ENCODE results near the gene LAMA2.
A peak's percentile ranks its signal among the peaks of the same experiment; 100 is the strongest.

Gene LAMA2

DNA sequence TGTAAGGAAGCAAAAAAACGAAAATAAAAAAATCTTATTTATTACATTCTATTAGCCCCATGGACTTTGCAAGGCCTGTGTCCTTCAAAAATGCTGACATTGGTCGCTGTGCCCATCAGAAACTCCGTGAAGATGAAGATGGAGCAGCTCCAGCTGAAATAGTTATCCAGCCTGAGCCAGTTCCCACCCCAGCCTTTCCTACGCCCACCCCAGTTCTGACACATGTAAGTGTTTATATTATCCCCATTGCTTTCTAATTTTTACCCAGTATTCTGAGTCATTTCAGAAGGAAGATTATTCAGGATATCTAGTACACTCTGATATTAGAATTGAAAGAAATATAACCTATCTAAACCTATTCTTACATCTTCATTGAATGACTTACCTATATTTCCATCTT, 609.3 kb downstream of the LAMA2 start:
- no peak for DNase-seq (ENCODE audit: low read depth)

- peak; percentile 65 for DNase-seq (ENCODE audit: low read depth)
Measured at GRCh38 chr6:129493354-129493902, 610.5 kb downstream of the LAMA2 start.

GRCh38 chr6:129494099-129494498, 611.2 kb downstream of the LAMA2 start:
- DNase-seq (ENCODE audit: low read depth) = no peak

- DNase-seq (ENCODE audit: low read depth) = no peak
Measured at GRCh38 chr6:129494586-129494985, 611.6 kb downstream of the LAMA2 start.

DNA sequence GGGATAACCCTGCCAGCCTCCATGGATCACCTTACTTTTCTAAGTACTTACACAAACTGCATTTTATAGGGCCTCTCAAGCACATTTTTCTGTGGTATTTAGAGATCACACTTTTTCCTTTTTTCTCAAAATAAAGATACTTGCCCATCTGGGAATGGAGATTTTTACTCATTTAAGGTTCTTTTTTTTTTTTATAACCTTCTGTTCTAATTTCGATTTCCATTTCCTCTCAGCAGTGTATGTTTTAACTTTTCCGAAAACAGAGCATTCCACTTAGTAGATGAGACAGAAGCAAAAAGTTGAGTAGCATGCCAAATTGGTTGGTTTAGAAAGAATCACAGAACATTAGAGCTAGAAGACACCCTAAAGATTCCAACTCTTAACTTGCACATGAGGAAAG, 612.7 kb downstream of the LAMA2 start:
- no peak for DNase-seq (ENCODE audit: low read depth)

GRCh38 chr6:129497481-129498441, 614.8 kb downstream of the LAMA2 start:
- no peak for DNase-seq (ENCODE audit: low read depth)

GRCh38 chr6:129498541-129498940, 615.6 kb downstream of the LAMA2 start:
- peak; percentile 18 for DNase-seq (ENCODE audit: low read depth)

DNA sequence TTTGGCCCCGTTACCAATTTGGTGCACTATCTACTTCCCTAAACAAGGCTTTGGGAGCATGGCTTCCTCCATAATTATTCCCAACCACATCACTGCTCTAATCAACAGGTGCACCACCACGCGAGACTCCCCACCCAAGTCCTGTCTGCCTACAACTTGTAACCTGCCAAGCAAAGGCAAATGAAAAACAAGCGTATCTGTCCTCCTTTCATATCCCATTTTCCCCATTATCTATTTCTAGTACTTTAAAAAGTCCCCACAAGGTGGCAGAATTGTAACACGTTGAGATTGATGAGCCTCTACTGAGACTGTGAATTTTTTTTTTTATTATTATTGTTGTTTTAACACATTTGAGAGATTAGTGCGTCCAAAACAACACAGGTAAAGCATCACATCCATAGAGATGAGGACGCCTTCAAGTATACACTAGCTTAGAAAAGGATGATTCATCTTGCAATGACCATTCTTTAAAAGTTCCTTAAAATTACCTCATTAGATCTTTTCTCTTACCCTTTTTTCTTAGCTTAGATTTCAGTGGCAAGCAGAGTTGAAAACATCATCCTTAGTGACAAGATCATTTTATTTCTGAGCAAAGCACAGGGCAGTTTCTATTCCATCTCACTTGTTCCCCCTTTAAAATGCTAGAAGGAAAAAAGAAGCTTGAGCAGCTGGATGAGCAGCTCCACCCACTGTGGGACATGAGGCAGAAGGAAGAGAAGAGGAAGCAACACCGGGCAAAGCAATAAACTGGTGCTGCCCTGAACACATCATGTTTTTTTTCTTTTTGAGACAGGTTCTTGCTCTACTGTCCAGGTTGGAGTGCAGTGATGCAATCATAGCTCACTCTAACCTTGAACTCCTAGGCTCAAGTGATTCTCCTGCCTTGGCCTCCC, 616.3 kb downstream of the LAMA2 start:
- peak; percentile 57 for DNase-seq (ENCODE audit: low read depth)

DNA sequence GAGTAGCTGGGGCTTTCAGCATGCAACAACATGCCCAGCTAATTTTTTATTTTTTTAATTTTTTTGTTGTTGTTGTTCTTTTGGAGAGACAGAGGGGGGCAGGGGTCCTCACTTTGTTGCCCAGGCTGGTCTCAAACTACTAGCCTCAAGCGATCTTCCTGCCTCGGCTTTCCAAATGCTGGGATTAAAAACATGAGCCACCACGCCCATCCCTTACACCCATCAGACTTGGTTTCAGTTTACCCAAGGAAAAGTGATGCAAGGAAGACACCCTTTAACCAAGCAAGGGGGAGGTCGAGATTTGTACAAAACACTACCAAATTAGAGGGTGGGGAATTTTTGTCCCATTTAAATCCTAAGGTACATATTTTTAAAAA, 616.9 kb downstream of the LAMA2 start:
- DNase-seq (ENCODE audit: low read depth) = no peak

DNA sequence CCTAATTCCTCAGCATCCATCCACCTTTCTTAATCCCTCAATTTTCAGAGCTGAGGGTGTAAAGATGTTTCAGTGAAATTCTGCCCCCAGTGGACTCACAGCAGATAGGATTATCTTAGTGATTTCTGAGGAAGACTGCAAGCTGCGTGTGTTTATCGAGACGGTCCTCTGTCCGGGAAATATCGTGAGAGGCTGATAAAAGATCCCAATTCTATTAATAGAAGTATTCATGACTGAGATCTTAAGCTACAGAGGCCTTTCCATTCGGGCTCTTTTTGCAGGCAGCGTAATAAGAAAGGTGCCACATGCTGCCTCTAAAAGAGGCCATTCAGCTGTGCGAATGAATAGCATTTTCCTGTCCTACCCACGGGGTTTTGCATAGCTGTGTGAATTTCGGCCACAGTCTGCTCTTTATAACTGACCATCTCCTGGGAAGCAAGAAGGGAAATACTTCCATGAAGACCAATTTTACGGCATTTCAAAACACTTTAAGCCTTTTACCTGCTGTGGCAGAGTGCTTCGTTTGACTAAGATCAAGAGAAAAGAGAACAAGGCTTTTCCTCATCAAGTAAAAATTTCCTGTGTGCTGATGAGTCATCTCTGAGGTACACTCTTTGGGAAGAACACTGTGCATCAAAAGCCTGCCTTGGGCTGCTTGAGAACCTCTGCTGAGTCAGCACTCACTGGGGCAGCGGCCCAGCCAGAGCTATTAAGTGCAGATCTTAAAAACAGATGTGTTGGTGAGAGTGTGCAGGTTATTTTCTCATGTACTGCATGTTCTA, 618.2 kb downstream of the LAMA2 start:
- DNase-seq (ENCODE audit: low read depth) = peak; percentile 87

- DNase-seq (ENCODE audit: low read depth) = no peak
Measured at GRCh38 chr6:129501740-129502660, 619.1 kb downstream of the LAMA2 start.

GRCh38 chr6:129504456-129504855, 621.5 kb downstream of the LAMA2 start:
- DNase-seq (ENCODE audit: low read depth) = no peak

DNA sequence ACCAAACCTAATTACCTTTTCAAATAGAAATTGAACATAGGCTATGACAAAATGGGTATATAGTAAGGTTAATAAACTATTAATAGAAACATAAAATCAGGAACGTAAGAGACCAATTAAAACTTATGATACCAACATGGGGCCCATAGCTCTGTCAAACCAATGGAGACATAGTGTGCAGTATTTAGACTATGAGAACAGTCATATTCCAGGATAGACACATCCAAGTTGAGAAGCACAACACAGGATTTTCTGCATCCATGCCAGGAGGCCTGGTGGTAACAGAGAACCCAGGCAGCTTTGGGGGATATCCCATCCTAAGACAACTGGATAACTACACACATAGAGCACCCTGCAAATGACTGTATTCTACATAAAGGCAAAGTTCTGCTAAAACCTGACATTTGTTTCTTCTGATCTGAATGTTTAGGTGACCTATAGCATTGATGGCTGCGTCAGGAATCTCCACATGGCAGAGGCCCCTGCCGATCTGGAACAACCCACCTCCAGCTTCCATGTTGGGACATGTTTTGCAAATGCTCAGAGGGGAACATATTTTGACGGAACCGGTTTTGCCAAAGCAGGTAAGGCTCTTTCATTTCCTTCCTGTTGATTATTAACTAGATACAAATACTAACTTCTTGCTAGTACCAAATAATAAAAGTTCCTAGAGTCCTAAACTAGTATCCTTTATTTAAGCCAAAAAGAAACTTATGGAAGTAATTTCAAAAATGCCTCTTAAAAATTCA, 624.3 kb downstream of the LAMA2 start:
- no peak for DNase-seq (ENCODE audit: low read depth)

- DNase-seq (ENCODE audit: low read depth) = no peak
Measured at GRCh38 chr6:129507846-129508245, 624.9 kb downstream of the LAMA2 start.

- DNase-seq (ENCODE audit: low read depth) = no peak
Measured at GRCh38 chr6:129508477-129509145, 625.7 kb downstream of the LAMA2 start.

DNA sequence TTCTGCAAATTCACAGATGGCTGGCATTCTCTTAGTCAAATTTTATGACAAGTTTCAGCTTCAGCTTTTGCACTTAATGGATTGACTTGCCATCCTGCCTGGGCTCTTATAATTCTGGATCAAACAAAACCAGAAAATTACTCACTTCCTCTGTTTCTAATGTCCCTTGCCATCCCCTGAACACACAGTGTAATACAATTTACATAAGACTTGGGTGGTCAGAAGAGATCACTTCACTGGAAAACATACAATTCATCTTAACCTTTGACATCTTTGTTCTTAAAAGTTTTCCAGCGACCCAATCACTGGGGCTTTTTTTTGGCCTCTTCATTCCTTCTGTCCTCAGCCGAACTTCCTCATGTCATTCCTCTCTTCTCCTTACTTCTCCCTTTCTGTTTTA, 628.0 kb downstream of the LAMA2 start:
- DNase-seq (ENCODE audit: low read depth) = no peak

GRCh38 chr6:129513471-129513870, 630.5 kb downstream of the LAMA2 start:
- no peak for DNase-seq (ENCODE audit: low read depth)

- DNase-seq (ENCODE audit: low read depth) = no peak
Measured at GRCh38 chr6:129515004-129515403, 632.1 kb downstream of the LAMA2 start.

DNA sequence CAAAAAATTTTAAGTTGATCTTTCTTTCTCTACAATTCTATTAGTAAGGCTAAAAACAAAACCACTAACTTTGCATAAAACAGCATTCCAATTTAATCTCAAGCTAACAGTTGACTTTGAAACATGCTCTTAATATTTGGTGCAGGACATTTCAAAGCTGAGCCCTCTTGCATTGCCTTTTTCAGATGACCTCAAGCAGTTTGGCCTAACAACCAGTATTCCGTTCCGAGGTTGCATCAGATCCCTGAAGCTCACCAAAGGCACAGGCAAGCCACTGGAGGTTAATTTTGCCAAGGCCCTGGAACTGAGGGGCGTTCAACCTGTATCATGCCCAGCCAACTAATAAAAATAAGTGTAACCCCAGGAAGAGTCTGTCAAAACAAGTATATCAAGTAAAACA, 633.1 kb downstream of the LAMA2 start:
- no peak for DNase-seq (ENCODE audit: low read depth)

Measured in HS-5 (cell line).